ENCODE measurements around the gene CCL25. TPM values are rescaled to one million over a fixed set of nuclear protein-coding genes. Genes with fewer than 3 reads are reported as not detected.

CCL25 gene
- total RNA-seq, 1 donor from 2014 or later, result not detected

- DNase-seq (ENCODE audit: low read depth), result no peak
- H3K4me3 ChIP-seq (ENCODE audit: low read depth, low read length), result no peak overlapping the region
- TF ChIP-seq CTCF (conservative IDR thresholded peaks at IDR 0.05; ENCODE audit: low read depth, low read length), result no peak
Observed at GRCh38 chr19:8086849-8087248, 34.3 kb downstream of the CCL25 start.

- no peak for DNase-seq (ENCODE audit: low read depth)
Observed at GRCh38 chr19:8087876-8088275, 35.3 kb downstream of the CCL25 start.

GRCh38 chr19:8088752-8089663, 36.4 kb downstream of the CCL25 start:
- TF ChIP-seq CTCF (conservative IDR thresholded peaks at IDR 0.05; ENCODE audit: low read depth, low read length), result no peak
- DNase-seq (ENCODE audit: low read depth), result no peak
- no peak overlapping the region for H3K4me3 ChIP-seq (ENCODE audit: low read depth, low read length)

More at GRCh38 chr19:8087876-8088275, 35.3 kb downstream of the CCL25 start:
- TF ChIP-seq CTCF (conservative IDR thresholded peaks at IDR 0.05; ENCODE audit: low read depth, low read length), result no peak
- no peak overlapping the region for H3K4me3 ChIP-seq (ENCODE audit: low read depth, low read length)

GRCh38 chr19:8089664-8090601, 37.4 kb downstream of the CCL25 start:
- no peak for DNase-seq (ENCODE audit: low read depth)
- no peak overlapping the region for H3K4me3 ChIP-seq (ENCODE audit: low read depth, low read length)
- no peak for TF ChIP-seq CTCF (conservative IDR thresholded peaks at IDR 0.05; ENCODE audit: low read depth, low read length)

GRCh38 chr19:8090950-8091349, 38.4 kb downstream of the CCL25 start:
- no peak for DNase-seq (ENCODE audit: low read depth)
- no peak overlapping the region for H3K4me3 ChIP-seq (ENCODE audit: low read depth, low read length)
- TF ChIP-seq CTCF (conservative IDR thresholded peaks at IDR 0.05; ENCODE audit: low read depth, low read length), result no peak

- TF ChIP-seq CTCF (conservative IDR thresholded peaks at IDR 0.05; ENCODE audit: low read depth, low read length), result no peak
- DNase-seq (ENCODE audit: low read depth), result no peak
- H3K4me3 ChIP-seq (ENCODE audit: low read depth, low read length), result no peak overlapping the region
Observed at GRCh38 chr19:8093740-8094139, 41.2 kb downstream of the CCL25 start.

All from epithelial cell of proximal tubule (primary cell).